Peyer's patch (tissue), 4 donors: Measurements from ENCODE around the gene AP2A2. TPM values are rescaled to one million over a fixed set of nuclear protein-coding genes. Genes with fewer than 3 reads are reported as not detected.

Source experiments
- DNase-seq, 3 donors: peaks; one replicate each; pipeline ENCODE4 v3.0.0-alpha.2; 2017 to 2019
- H3K27ac ChIP-seq, 4 donors: fragments of 200-600 bp; sonication (generic); one replicate each; pipeline ENCODE4 v1.5.1; 2016 to 2019
- H3K27me3 ChIP-seq, 2 donors: fragments of 200-600 bp; sonication (generic); one replicate each; pipeline ENCODE4 v1.5.1; 2019
- H3K36me3 ChIP-seq, 3 donors: fragments of 200-600 bp; sonication (generic); one replicate each; pipeline ENCODE4 v1.5.1; 2016 to 2019
- H3K4me1 ChIP-seq, 4 donors: fragments of 200-600 bp; sonication (generic); one replicate each; pipeline ENCODE4 v1.5.1; 2016 to 2019
- H3K4me3 ChIP-seq, 4 donors: fragments of 200-600 bp; sonication (generic); 1 replicate in 3 of 4; 2 replicates in 1 of 4; pipeline ENCODE4 v1.5.1; 2016 to 2019; ENCODE audit warnings: mild to moderate bottlenecking in 1 of 4
- H3K9me3 ChIP-seq, 4 donors: fragments of 200-600 bp; sonication (generic); one replicate each; pipeline ENCODE4 v1.5.1; 2016 to 2019; ENCODE audit warnings: mild to moderate bottlenecking in 1 of 4
- CTCF ChIP-seq, 6 experiments: fragments of 450-650 bp in 4 of 6; fragments of 200-600 bp in 2 of 6; sonication (generic) in 1 of 6; IDR thresholded peaks; one replicate each; pipeline ENCODE4 v1.5.1; 2017 to 2019; ENCODE audit warnings: antibody characterized with exemption in 6 of 6, mild to moderate bottlenecking in 3 of 6, moderate library complexity in 1 of 6
- POLR2A ChIP-seq, 2 donors: fragments of 450-650 bp; IDR thresholded peaks; one replicate each; pipeline ENCODE4 v1.5.1; 2017; ENCODE audit warnings: antibody characterized with exemption in 2 of 2, mild to moderate bottlenecking in 2 of 2, moderate library complexity in 2 of 2
- total RNA-seq, 4 donors: library from RNA; depleted of rRNA; stranded (reverse); fragments of >200 nt; gene quantifications; one replicate each; pipeline ENCODE4 v1.1.0, GENCODE V29; 2016

Gene AP2A2
- total RNA-seq, 4 donors from 2014 or later, result 103 to 383 (median 136) TPM

GRCh38 chr11:1018091-1018490, 92.4 kb downstream of the AP2A2 start:
- Histone ChIP-seq H3K36me3 (no peaks in the 10 kb centered on the region), H3K27me3 (no peaks in the 10 kb centered on the region), H3K4me1 (no peaks in the 10 kb centered on the region), H3K9me3 (no peaks in the 10 kb centered on the region), H3K27ac (no peak overlapping the region), H3K4me3 (no peak overlapping the region)
- TF ChIP-seq CTCF (IDR thresholded peaks at IDR 0.05) (no peak), POLR2A (IDR thresholded peaks at IDR 0.05) (no peak)
- no peak for DNase-seq

GRCh38 chr11:1019321-1019910, 93.7 kb downstream of the AP2A2 start:
- Histone ChIP-seq H3K4me3 (no peak overlapping the region), H3K4me1 (no peaks in the 10 kb centered on the region), H3K27ac (no peak overlapping the region), H3K27me3 (no peaks in the 10 kb centered on the region), H3K9me3 (no peaks in the 10 kb centered on the region), H3K36me3 (no peaks in the 10 kb centered on the region)
- DNase-seq, result no peak
- TF ChIP-seq POLR2A (IDR thresholded peaks at IDR 0.05) (no peak), CTCF (IDR thresholded peaks at IDR 0.05) (no peak)

- no peak for TF ChIP-seq CTCF (IDR thresholded peaks at IDR 0.05)
- TF ChIP-seq POLR2A (IDR thresholded peaks at IDR 0.05), result no peak
Measured at GRCh38 chr11:1020211-1020905, 94.7 kb downstream of the AP2A2 start.

GRCh38 chr11:1022411-1022810, 96.7 kb downstream of the AP2A2 start:
- no peak for TF ChIP-seq POLR2A (IDR thresholded peaks at IDR 0.05)
- TF ChIP-seq CTCF (IDR thresholded peaks at IDR 0.05), result no peak
- Histone ChIP-seq H3K4me3 (no peak overlapping the region), H3K36me3 (no peaks in the 10 kb centered on the region), H3K27ac (no peak overlapping the region), H3K27me3 (no peaks in the 10 kb centered on the region), H3K4me1 (no peaks in the 10 kb centered on the region), H3K9me3 (no peaks in the 10 kb centered on the region)
- DNase-seq, result no peak

More at GRCh38 chr11:1020211-1020905, 94.7 kb downstream of the AP2A2 start:
- Histone ChIP-seq H3K27ac (no peak overlapping the region), H3K4me3 (no peak overlapping the region), H3K36me3 (no peaks in the 10 kb centered on the region), H3K27me3 (no peaks in the 10 kb centered on the region), H3K9me3 (no peaks in the 10 kb centered on the region), H3K4me1 (no peaks in the 10 kb centered on the region)
- DNase-seq, result no peak

- DNase-seq, result no peak
- Histone ChIP-seq H3K4me3 (no peak overlapping the region), H3K4me1 (no peaks in the 10 kb centered on the region), H3K36me3 (no peaks in the 10 kb centered on the region), H3K27me3 (no peaks in the 10 kb centered on the region), H3K27ac (no peak overlapping the region), H3K9me3 (no peaks in the 10 kb centered on the region)
- TF ChIP-seq POLR2A (IDR thresholded peaks at IDR 0.05) (no peak), CTCF (IDR thresholded peaks at IDR 0.05) (no peak)
Measured at GRCh38 chr11:1022908-1023810, 97.5 kb downstream of the AP2A2 start.
